Vagina (tissue), 2 donors: ENCODE data around the gene PDXK. TPM values are rescaled to one million over a fixed set of nuclear protein-coding genes. Genes with fewer than 3 reads are reported as not detected.

Source experiments
- DNase-seq, 2 donors: peaks; one replicate each; pipeline ENCODE4 v3.0.0-alpha.2; 2017; ENCODE audit errors: extremely low spot score in 2 of 2
- H3K27ac ChIP-seq: fragments of 200-600 bp; sonication (generic); one replicate; pipeline ENCODE4 v1.5.1; 2019
- H3K27me3 ChIP-seq: fragments of 200-600 bp; sonication (generic); one replicate; pipeline ENCODE4 v1.5.1; 2019
- H3K36me3 ChIP-seq, 2 donors: fragments of 200-600 bp; sonication (generic); one replicate each; pipeline ENCODE4 v1.5.1; 2017 to 2019
- H3K4me1 ChIP-seq: fragments of 200-600 bp; sonication (generic); one replicate; pipeline ENCODE4 v1.5.1; 2019
- H3K4me3 ChIP-seq, 2 donors: fragments of 200-600 bp; sonication (generic); 1 replicate in 1 of 2; 2 replicates in 1 of 2; pipeline ENCODE4 v1.5.1; 2016 to 2019
- H3K9me3 ChIP-seq: fragments of 200-600 bp; sonication (generic); one replicate; pipeline ENCODE4 v1.5.1; 2019
- POLR2A ChIP-seq, 2 donors: fragments of 450-650 bp; IDR thresholded peaks; one replicate each; pipeline ENCODE4 v1.6.1; 2017; ENCODE audit warnings: antibody characterized with exemption in 2 of 2, mild to moderate bottlenecking in 2 of 2, moderate library complexity in 2 of 2
- POLR2AphosphoS5 ChIP-seq, 2 donors: sonication (generic); formaldehyde crosslinking; IDR thresholded peaks; one replicate each; pipeline ENCODE4 v1.9.0; 2017; ENCODE audit warnings: antibody characterized with exemption in 2 of 2, mild to moderate bottlenecking in 2 of 2, low read depth in 1 of 2; ENCODE audit not compliant: insufficient read depth in 1 of 2
- intact Hi-C: fragments of 100-400 bp; cut with DNase I; formaldehyde crosslinking; loops from one replicate; pipeline ENCODE4 v1.15.1; 2023
- total RNA-seq: library from RNA; depleted of rRNA; stranded (reverse); fragments of >200 nt; gene quantifications from one replicate; pipeline ENCODE4 v1.2.3, GENCODE V29; 2016
- TF ChIP-seq, protein P1 (sequence below), 3 experiments: fragments of 450-650 bp in 2 of 3; fragments of 200-600 bp in 1 of 3; sonication (generic) in 1 of 3; IDR thresholded peaks; one replicate each; pipeline ENCODE4 v1.5.1; 2017 to 2019; ENCODE audit warnings: antibody characterized with exemption in 3 of 3, mild to moderate bottlenecking in 2 of 3, moderate library complexity in 2 of 3

The PDXK gene
- total RNA-seq, 1 donor from 2014 or later = 58.7 TPM

DNA sequence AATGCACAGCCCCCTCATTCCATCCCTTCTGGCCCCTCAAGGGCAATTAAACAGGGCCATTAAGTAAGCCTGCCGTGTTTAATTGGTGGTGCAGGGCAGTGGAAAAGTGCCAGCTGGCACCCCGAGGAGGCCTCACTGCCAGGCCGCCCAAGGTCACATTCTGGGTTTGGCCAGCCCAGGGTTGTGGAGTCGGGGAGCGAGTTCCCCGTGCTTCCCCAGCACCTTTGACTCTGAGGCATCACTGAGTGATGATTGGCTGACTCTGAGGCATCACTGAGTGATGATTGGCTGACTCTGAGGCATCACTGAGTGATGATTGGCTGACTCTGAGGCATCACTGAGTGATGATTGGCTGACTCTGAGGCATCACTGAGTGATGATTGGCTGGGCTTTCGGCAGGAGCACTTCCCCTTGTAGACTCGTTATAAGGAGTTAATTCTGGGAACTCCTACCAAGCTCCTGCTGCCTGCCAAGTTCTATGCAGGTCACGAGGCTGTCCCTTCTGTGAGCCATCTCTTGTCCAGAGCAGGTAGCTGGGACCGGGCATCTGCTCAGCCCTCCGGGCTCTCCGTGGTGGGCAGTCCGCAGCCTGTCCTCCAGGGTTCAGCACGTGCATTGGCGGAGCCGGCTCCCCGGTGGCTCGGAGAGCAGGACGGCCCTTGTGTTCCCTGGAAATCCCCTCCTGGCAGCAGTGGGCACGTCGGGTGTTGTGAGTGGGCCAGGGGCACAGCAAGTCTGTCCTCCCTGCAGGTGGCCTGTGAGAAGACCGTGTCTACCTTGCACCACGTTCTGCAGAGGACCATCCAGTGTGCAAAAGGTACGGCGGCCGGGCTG lies 36.2 kb downstream of the PDXK start:
- Histone ChIP-seq H3K27me3 (no peaks in the 10 kb centered on the region), H3K27ac (no peak overlapping the region), H3K9me3 (no peaks in the 10 kb centered on the region), H3K36me3 (peaks cover 0 to 45% of the 10 kb centered on the region in 2 donors), H3K4me1 (peaks cover 34% of the 10 kb centered on the region), H3K4me3 (no peak overlapping the region)
- intact Hi-C loops = loop anchor here (10.0 kb wide), 1 partner anchor 50 kb away; no protein-coding TSS in a partner anchor
- TF ChIP-seq, protein P1, sequence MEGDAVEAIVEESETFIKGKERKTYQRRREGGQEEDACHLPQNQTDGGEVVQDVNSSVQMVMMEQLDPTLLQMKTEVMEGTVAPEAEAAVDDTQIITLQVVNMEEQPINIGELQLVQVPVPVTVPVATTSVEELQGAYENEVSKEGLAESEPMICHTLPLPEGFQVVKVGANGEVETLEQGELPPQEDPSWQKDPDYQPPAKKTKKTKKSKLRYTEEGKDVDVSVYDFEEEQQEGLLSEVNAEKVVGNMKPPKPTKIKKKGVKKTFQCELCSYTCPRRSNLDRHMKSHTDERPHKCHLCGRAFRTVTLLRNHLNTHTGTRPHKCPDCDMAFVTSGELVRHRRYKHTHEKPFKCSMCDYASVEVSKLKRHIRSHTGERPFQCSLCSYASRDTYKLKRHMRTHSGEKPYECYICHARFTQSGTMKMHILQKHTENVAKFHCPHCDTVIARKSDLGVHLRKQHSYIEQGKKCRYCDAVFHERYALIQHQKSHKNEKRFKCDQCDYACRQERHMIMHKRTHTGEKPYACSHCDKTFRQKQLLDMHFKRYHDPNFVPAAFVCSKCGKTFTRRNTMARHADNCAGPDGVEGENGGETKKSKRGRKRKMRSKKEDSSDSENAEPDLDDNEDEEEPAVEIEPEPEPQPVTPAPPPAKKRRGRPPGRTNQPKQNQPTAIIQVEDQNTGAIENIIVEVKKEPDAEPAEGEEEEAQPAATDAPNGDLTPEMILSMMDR (IDR thresholded peaks at IDR 0.05) = no peak
- no peak for TF ChIP-seq POLR2AphosphoS5 (IDR thresholded peaks at IDR 0.05; ENCODE audit: insufficient read depth in 1 of 2, low read depth in 1 of 2)
- no peak for TF ChIP-seq POLR2A (IDR thresholded peaks at IDR 0.05)
- no peak for DNase-seq

DNA sequence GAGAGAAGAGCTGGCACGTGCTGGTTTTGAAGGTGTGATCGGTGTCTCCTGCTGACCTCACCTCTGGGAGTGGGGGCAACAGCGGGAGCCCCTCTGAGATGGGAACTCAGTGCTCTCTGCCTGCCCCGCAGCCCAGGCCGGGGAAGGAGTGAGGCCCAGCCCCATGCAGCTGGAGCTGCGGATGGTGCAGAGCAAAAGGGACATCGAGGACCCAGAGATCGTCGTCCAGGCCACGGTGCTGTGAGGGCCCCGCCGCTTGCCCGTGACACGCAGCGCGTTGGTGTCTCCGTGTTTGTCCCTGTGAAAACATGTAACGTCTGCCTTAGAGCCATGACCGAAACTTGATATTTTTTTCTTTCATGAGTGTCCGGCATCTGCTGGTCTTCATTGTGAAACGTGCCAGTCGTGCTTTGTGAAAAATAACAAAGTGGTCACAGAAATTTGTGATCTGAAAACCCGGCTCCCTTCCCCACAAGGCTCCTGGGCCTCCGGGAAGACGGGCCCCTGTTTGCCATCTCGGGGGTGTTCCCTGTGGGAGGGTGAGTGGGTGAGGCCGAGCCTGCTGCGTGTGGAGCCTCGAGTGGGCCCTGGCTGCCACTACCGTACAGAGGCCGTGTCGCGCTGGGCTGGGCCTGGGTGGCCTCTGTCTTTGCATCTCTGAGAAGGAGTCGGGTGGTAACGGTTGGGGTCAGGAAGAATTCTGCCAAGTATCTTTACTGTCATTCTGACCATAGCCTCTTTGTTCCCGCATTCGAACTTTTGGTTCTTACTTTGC lies 37.1 kb downstream of the PDXK start:
- Histone ChIP-seq H3K27ac (no peak overlapping the region), H3K4me1 (peaks cover 34% of the 10 kb centered on the region), H3K27me3 (no peaks in the 10 kb centered on the region), H3K4me3 (no peak overlapping the region), H3K36me3 (peaks cover 0 to 45% of the 10 kb centered on the region in 2 donors), H3K9me3 (no peaks in the 10 kb centered on the region)
- no peak for TF ChIP-seq POLR2AphosphoS5 (IDR thresholded peaks at IDR 0.05; ENCODE audit: insufficient read depth in 1 of 2, low read depth in 1 of 2)
- TF ChIP-seq POLR2A (IDR thresholded peaks at IDR 0.05) = no peak
- TF ChIP-seq, protein P1 (IDR thresholded peaks at IDR 0.05) = no peak
- intact Hi-C loops = loop anchor here (10.0 kb wide), 1 partner anchor 49 kb away; no protein-coding TSS in a partner anchor
- DNase-seq = no peak

DNA sequence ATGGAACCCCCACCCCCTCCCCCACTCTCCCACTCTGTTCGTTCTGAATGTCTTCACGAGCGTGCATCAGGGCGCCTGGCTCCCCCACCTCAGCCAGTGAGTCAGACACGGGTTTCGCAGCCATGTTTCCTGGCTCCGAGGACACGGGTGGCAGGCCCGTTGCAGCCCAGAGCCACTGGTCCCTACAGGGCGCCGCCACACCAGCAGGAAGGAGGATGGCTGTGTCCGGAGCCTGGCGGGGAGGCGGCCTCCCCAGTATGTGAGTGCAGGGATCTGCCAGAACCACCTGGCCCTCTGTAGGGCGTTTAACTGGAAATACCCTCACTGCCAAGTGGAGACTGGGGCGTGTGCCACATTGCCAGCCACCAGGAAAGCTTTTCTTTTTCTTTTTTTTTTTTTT lies 38.7 kb downstream of the PDXK start:
- no peak for DNase-seq
- H3K36me3 ChIP-seq = peaks cover 0 to 45% of the 10 kb centered on the region in 2 donors
- no peaks in the 10 kb centered on the region for H3K27me3 ChIP-seq
- H3K9me3 ChIP-seq = no peaks in the 10 kb centered on the region
- TF ChIP-seq POLR2A (IDR thresholded peaks at IDR 0.05) (no peak), POLR2AphosphoS5 (IDR thresholded peaks at IDR 0.05; ENCODE audit: insufficient read depth in 1 of 2, low read depth in 1 of 2) (no peak)
- TF ChIP-seq, protein P1 (IDR thresholded peaks at IDR 0.05) = no peak
- H3K27ac ChIP-seq = peak overlapping the region; percentile 88
- peak overlapping the region in 1 of 2 donors; percentile 34 for H3K4me3 ChIP-seq
- H3K4me1 ChIP-seq = peaks cover 41% of the 10 kb centered on the region
- intact Hi-C loops = loop anchor here (10.0 kb wide), 1 partner anchor 47 kb away; no protein-coding TSS in a partner anchor

DNA sequence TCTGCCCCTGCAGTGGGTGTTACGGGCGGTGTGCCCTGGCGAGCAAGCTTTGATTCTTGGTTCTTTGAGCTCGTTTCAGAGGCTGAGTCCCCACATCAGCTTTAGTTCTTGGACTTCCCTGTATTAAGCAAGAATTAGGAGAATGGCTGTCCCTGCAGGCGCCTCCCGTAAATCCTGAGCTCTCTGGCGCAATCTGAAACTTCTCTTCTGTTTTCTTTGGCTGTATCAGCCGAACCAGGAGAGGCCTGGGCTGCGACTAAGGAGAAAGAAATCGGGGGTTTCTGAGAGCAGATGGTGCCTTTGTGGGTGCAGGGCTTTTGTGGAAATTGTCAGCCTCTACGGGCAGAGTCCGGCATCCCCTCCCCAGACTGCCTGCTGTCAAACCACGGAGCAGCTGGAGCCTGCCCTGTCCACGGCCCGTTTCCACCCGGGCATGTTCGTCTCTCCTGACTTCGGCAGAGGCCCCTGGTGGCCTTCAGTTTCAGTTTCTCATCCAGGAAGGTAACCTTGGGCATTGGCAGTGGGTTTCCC lies 39.2 kb downstream of the PDXK start:
- Histone ChIP-seq H3K27me3 (no peaks in the 10 kb centered on the region), H3K27ac (peak overlapping the region; percentile 88), H3K4me1 (peaks cover 41% of the 10 kb centered on the region), H3K4me3 (peak overlapping the region; percentile 34 to 44), H3K36me3 (peaks cover 0 to 39% of the 10 kb centered on the region in 2 donors), H3K9me3 (no peaks in the 10 kb centered on the region)
- DNase-seq = no peak
- intact Hi-C loops = loop anchor here (10.0 kb wide), 1 partner anchor 47 kb away; no protein-coding TSS in a partner anchor
- TF ChIP-seq, protein P1 (IDR thresholded peaks at IDR 0.05) = no peak
- peak; percentile 37 to 41 for TF ChIP-seq POLR2AphosphoS5 (IDR thresholded peaks at IDR 0.05; ENCODE audit: insufficient read depth in 1 of 2, low read depth in 1 of 2)
